Lower leg skin (tissue), 4 donors: Measurements from ENCODE around the gene MOB4. TPM values are rescaled to one million over a fixed set of nuclear protein-coding genes. Genes with fewer than 3 reads are reported as not detected.

Experiments used
- DNase-seq, 2 donors: peaks; one replicate each; pipeline ENCODE4 v3.0.0-alpha.2; 2019; ENCODE audit warnings: low spot score in 2 of 2
- H3K4me3 ChIP-seq: fragments of 200-600 bp; sonication (generic); 2 replicates; pipeline ENCODE4 v1.5.1; 2017; ENCODE audit warnings: mild to moderate bottlenecking, low read depth; ENCODE audit not compliant: poor library complexity, severe bottlenecking
- POLR2A ChIP-seq, 2 donors: fragments of 450-650 bp; IDR thresholded peaks; one replicate each; pipeline ENCODE4 v1.6.1; 2016 to 2017; ENCODE audit warnings: antibody characterized with exemption in 2 of 2, mild to moderate bottlenecking in 1 of 2, moderate library complexity in 1 of 2
- WGBS, 2 donors: methylation state at CpG; one replicate each; pipeline ENCODE4 v1.1.5; 2018; 5-methylcytosine and 5-hydroxymethylcytosine counted together
- intact Hi-C: fragments of 100-400 bp; cut with DNase I; formaldehyde crosslinking; loops from one replicate; pipeline ENCODE4 v1.15.0; 2023; ENCODE audit warnings: low total_unique reads
- total RNA-seq, 4 donors: library from RNA; depleted of rRNA; stranded (reverse); fragments of >200 nt; gene quantifications; one replicate each; pipeline ENCODE4 v1.1.0, GENCODE V29; 2016
- TF ChIP-seq, protein P1 (sequence below), 3 donors: fragments of 450-650 bp; IDR thresholded peaks; one replicate each; pipeline ENCODE4 v1.5.1; 2016; ENCODE audit warnings: antibody characterized with exemption in 3 of 3, mild to moderate bottlenecking in 3 of 3, moderate library complexity in 2 of 3

Gene MOB4
- total RNA-seq, 4 donors from 2014 or later = 22.6 to 31.2 (median 25.0) TPM

DNA sequence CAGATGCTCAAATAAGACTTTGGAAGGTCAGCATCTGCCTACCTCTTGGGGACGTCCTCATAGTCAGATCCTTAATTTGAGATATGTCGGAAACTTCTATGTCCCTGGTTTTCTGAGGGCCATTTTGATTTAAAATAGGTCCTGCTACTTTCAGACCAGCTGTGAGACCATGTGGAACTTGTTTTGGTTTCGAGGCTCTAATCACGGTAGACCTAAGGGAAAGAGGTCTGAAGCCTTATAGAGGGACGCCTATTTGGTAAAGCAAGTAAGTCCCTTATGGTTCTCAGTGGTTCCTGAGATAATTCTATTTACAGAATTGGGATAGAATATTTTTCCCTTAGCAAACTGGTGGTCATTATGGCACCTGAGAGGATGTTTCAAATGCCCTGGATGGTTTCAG, 84.4 kb downstream of the MOB4 start:
- no peak for DNase-seq
- WGBS, 2 donors = 94 to 95% methylated on average over 5 of the region's 5 CpGs
- TF ChIP-seq, protein P1, sequence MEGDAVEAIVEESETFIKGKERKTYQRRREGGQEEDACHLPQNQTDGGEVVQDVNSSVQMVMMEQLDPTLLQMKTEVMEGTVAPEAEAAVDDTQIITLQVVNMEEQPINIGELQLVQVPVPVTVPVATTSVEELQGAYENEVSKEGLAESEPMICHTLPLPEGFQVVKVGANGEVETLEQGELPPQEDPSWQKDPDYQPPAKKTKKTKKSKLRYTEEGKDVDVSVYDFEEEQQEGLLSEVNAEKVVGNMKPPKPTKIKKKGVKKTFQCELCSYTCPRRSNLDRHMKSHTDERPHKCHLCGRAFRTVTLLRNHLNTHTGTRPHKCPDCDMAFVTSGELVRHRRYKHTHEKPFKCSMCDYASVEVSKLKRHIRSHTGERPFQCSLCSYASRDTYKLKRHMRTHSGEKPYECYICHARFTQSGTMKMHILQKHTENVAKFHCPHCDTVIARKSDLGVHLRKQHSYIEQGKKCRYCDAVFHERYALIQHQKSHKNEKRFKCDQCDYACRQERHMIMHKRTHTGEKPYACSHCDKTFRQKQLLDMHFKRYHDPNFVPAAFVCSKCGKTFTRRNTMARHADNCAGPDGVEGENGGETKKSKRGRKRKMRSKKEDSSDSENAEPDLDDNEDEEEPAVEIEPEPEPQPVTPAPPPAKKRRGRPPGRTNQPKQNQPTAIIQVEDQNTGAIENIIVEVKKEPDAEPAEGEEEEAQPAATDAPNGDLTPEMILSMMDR (IDR thresholded peaks at IDR 0.05) = no peak
- TF ChIP-seq POLR2A (IDR thresholded peaks at IDR 0.05) = no peak
- H3K4me3 ChIP-seq = no peak overlapping the region
- intact Hi-C loops = no loop called here

DNA sequence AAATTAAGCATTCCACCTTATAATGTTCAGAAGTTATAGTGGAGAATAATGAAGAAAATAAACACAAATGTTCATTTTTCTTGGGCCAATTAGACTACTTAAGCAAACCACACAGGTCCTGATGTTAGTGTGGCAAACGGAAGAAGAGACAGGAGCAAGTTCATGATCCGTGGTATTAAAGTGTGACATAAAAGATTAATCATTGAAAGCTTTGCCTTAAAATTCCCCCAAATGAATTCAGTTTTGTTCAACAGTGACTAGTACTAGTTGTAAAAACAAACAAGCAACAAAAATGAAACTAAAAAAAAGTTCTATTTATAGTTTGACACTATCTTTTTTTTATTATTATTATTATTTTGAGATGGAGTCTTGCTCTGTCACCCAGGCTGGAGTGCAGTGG, 85.9 kb downstream of the MOB4 start:
- H3K4me3 ChIP-seq = no peak overlapping the region
- no peak for DNase-seq
- intact Hi-C loops = no loop called here
- no peak for TF ChIP-seq POLR2A (IDR thresholded peaks at IDR 0.05)
- TF ChIP-seq, protein P1 (IDR thresholded peaks at IDR 0.05) = no peak
- 80 to 89% methylated on average over 2 of the region's 2 CpGs for WGBS, 2 donors

Other genes with a start within 250 kb of the MOB4 start
- 10 to 100 TPM in 2 of 4 donors, 1 to 10 TPM in 2; 9.1 to 20.8 (median 14.9) TPM for gene ANKRD44, start 205.3 kb upstream of the MOB4 start, total RNA-seq
- gene SF3B1, start 81.0 kb upstream of the MOB4 start, total RNA-seq = 100 to 1,000 TPM; 160 to 327 (median 242) TPM
- gene COQ10B, start 62.5 kb upstream of the MOB4 start, total RNA-seq = 10 to 100 TPM; 21.5 to 28.1 (median 27.1) TPM
- 100 to 1,000 TPM in 1 of 4 donors, 10 to 100 TPM in 3; 74.7 to 104 (median 88.9) TPM for gene HSPD1, start 16.2 kb upstream of the MOB4 start, total RNA-seq
- 10 to 100 TPM; 39.3 to 70.3 (median 50.7) TPM for gene HSPE1, start 15.7 kb upstream of the MOB4 start, total RNA-seq
- 1 to 10 TPM; 1.5 to 6.5 (median 2.7) TPM for gene RFTN2, start 159.5 kb downstream of the MOB4 start, total RNA-seq
- gene MARS2, start 189.3 kb downstream of the MOB4 start, total RNA-seq = 1 to 10 TPM; 6.5 to 9.5 (median 9.1) TPM